GM12801 (cell line): Measurements from ENCODE around the gene CPB1.

ENCODE experiments used
- CTCF ChIP-seq: IDR thresholded peaks from one replicate; pipeline ENCODE4 v1.5.1; 2011; ENCODE audit warnings: control low read depth; ENCODE audit not compliant: insufficient read length; ENCODE audit errors: extremely low read depth

Gene CPB1

GRCh38 chr3:148839805-148840204 lies 12.2 kb downstream of the CPB1 start:
- no peak for TF ChIP-seq CTCF

- TF ChIP-seq CTCF: no peak
Observed at GRCh38 chr3:148840451-148840850, 12.8 kb downstream of the CPB1 start.

GRCh38 chr3:148845756-148846395 lies 18.3 kb downstream of the CPB1 start:
- no peak for TF ChIP-seq CTCF

GRCh38 chr3:148847351-148847750 lies 19.7 kb downstream of the CPB1 start:
- TF ChIP-seq CTCF: no peak

GRCh38 chr3:148848410-148848809 lies 20.8 kb downstream of the CPB1 start:
- no peak for TF ChIP-seq CTCF

- TF ChIP-seq CTCF: no peak
Observed at GRCh38 chr3:148852271-148852992, 24.8 kb downstream of the CPB1 start.

GRCh38 chr3:148853076-148853475 lies 25.5 kb downstream of the CPB1 start:
- TF ChIP-seq CTCF: no peak
